HEK293 (cell line): ENCODE data around the gene MBNL2.
A peak's percentile ranks its signal among the peaks of the same experiment; 100 is the strongest.

Source experiments
- CTCF ChIA-PET: fragments of 350-600 bp; formaldehyde crosslinking; extraction: SDS; loops from one replicate; lab custom pipeline; 2021; ENCODE audit warnings: antibody characterized with exemption; lab: Yijun Ruan, JAX
- POLR2A ChIA-PET: fragments of 300-600 bp; formaldehyde crosslinking; extraction: SDS; loops from one replicate; lab custom pipeline; 2020; ENCODE audit warnings: antibody characterized with exemption, inconsistent platforms; lab: Yijun Ruan, JAX
- H3K27ac ChIP-seq: fragments of 200-500 bp; sonication (Bioruptor generic); 2 replicates; pipeline ENCODE4 v1.5.1; 2014; ENCODE audit warnings: low read depth, low read length, control low read depth, inconsistent platforms; ENCODE audit errors: extremely low read depth
- H3K36me3 ChIP-seq, 2 experiments: fragments of 200-500 bp in 1 of 2; sonication (Bioruptor generic) in 1 of 2; 1 replicate in 1 of 2; 2 replicates in 1 of 2; pipeline ENCODE4 v1.5.1; 2014 to 2017; ENCODE audit warnings: inconsistent platforms in 2 of 2, low read length in 2 of 2; ENCODE audit not compliant: control insufficient read depth in 2 of 2, insufficient read depth in 1 of 2
- H3K4me1 ChIP-seq: fragments of 200-500 bp; sonication (Bioruptor generic); 2 replicates; pipeline ENCODE4 v1.5.1; 2014; ENCODE audit warnings: mild to moderate bottlenecking, low read length, inconsistent platforms; ENCODE audit not compliant: control insufficient read depth, insufficient read depth
- H3K4me3 ChIP-seq: 2 replicates; pipeline ENCODE4 v1.5.1; 2011; ENCODE audit warnings: low read depth, mild to moderate bottlenecking, control low read depth, low read length, moderate library complexity
- H3K9me3 ChIP-seq: fragments of 200-500 bp; sonication (Bioruptor generic); 2 replicates; pipeline ENCODE4 v1.5.1; 2014; ENCODE audit warnings: low read depth, low read length, inconsistent platforms; ENCODE audit not compliant: control insufficient read depth, insufficient read depth
- FEZF1 ChIP-seq: fragments of 450-650 bp; formaldehyde crosslinking; IDR thresholded peaks from 2 replicates; pipeline ENCODE4 v1.5.1; 2016; ENCODE audit warnings: missing biosample characterization, missing genetic modification characterization
- GLIS1 ChIP-seq: fragments of 450-650 bp; formaldehyde crosslinking; IDR thresholded peaks from 2 replicates; pipeline ENCODE4 v1.5.1; 2016; ENCODE audit warnings: missing biosample characterization, missing genetic modification characterization
- GLIS2 ChIP-seq: fragments of 450-650 bp; formaldehyde crosslinking; IDR thresholded peaks from 2 replicates; pipeline ENCODE4 v1.5.1; 2016; ENCODE audit warnings: missing biosample characterization, missing genetic modification characterization
- HOXC10 ChIP-seq: sonication (generic); formaldehyde crosslinking; IDR thresholded peaks from 2 replicates; pipeline ENCODE4 v1.8.1; 2023; ENCODE audit warnings: mild to moderate bottlenecking, missing genetic modification reagents
- KLF1 ChIP-seq: fragments of 450-650 bp; formaldehyde crosslinking; IDR thresholded peaks from 2 replicates; pipeline ENCODE4 v1.5.1; 2016; ENCODE audit warnings: missing biosample characterization, missing genetic modification characterization
- SP3 ChIP-seq: fragments of 450-650 bp; formaldehyde crosslinking; IDR thresholded peaks from 2 replicates; pipeline ENCODE4 v1.5.1; 2016; ENCODE audit warnings: missing biosample characterization, missing genetic modification characterization
- ZFP37 ChIP-seq: fragments of 450-650 bp; formaldehyde crosslinking; IDR thresholded peaks from 2 replicates; pipeline ENCODE4 v1.5.1; 2016; ENCODE audit warnings: missing biosample characterization, missing genetic modification characterization
- ZNF157 ChIP-seq: fragments of 450-650 bp; formaldehyde crosslinking; IDR thresholded peaks from 2 replicates; pipeline ENCODE4 v1.5.1; 2016; ENCODE audit warnings: missing biosample characterization, missing genetic modification characterization
- ZNF174 ChIP-seq: fragments of 450-650 bp; formaldehyde crosslinking; IDR thresholded peaks from 2 replicates; pipeline ENCODE4 v1.5.0; 2017; ENCODE audit warnings: missing biosample characterization, mild to moderate bottlenecking, missing genetic modification characterization
- ZNF214 ChIP-seq: fragments of 450-650 bp; formaldehyde crosslinking; IDR thresholded peaks from 2 replicates; pipeline ENCODE4 v1.5.1; 2017; ENCODE audit warnings: missing biosample characterization, mild to moderate bottlenecking, missing genetic modification characterization, borderline replicate concordance
- ZNF266 ChIP-seq: fragments of 450-650 bp; formaldehyde crosslinking; IDR thresholded peaks from 2 replicates; pipeline ENCODE4 v1.5.1; 2016; ENCODE audit warnings: missing biosample characterization, missing genetic modification characterization, low read depth
- ZNF324 ChIP-seq: fragments of 450-650 bp; formaldehyde crosslinking; IDR thresholded peaks from 2 replicates; pipeline ENCODE4 v1.5.1; 2016; ENCODE audit warnings: missing biosample characterization, missing genetic modification characterization
- ZNF391 ChIP-seq: fragments of 450-650 bp; formaldehyde crosslinking; IDR thresholded peaks from 2 replicates; pipeline ENCODE4 v1.5.1; 2016; ENCODE audit warnings: low read depth, missing biosample characterization, missing genetic modification characterization, borderline replicate concordance
- ZNF521 ChIP-seq: fragments of 450-650 bp; formaldehyde crosslinking; IDR thresholded peaks from 2 replicates; pipeline ENCODE4 v1.5.1; 2017; ENCODE audit warnings: missing biosample characterization, mild to moderate bottlenecking, missing genetic modification characterization
- ZNF529 ChIP-seq: fragments of 450-650 bp; formaldehyde crosslinking; IDR thresholded peaks from 2 replicates; pipeline ENCODE4 v1.5.1; 2017; ENCODE audit warnings: missing genetic modification characterization, missing biosample characterization; ENCODE audit not compliant: insufficient replicate concordance
- ZNF600 ChIP-seq: fragments of 450-650 bp; formaldehyde crosslinking; IDR thresholded peaks from 2 replicates; pipeline ENCODE4 v1.5.1; 2016; ENCODE audit warnings: missing biosample characterization, missing genetic modification characterization
- TF ChIP-seq, protein P1 (sequence below): fragments of 450-650 bp; formaldehyde crosslinking; IDR thresholded peaks from 2 replicates; pipeline ENCODE4 v1.5.1; 2016; ENCODE audit warnings: missing biosample characterization, missing genetic modification characterization
- TF ChIP-seq, protein P2 (sequence below): fragments of 450-650 bp; formaldehyde crosslinking; conservative IDR thresholded peaks from 2 replicates; pipeline ENCODE4 v1.5.1; 2016; ENCODE audit warnings: low read depth, missing biosample characterization, missing genetic modification characterization
- TF ChIP-seq, protein P3 (sequence below): fragments of 450-650 bp; formaldehyde crosslinking; IDR thresholded peaks from 2 replicates; pipeline ENCODE4 v1.5.1; 2017; ENCODE audit warnings: missing biosample characterization, missing genetic modification characterization

MBNL2 gene

DNA sequence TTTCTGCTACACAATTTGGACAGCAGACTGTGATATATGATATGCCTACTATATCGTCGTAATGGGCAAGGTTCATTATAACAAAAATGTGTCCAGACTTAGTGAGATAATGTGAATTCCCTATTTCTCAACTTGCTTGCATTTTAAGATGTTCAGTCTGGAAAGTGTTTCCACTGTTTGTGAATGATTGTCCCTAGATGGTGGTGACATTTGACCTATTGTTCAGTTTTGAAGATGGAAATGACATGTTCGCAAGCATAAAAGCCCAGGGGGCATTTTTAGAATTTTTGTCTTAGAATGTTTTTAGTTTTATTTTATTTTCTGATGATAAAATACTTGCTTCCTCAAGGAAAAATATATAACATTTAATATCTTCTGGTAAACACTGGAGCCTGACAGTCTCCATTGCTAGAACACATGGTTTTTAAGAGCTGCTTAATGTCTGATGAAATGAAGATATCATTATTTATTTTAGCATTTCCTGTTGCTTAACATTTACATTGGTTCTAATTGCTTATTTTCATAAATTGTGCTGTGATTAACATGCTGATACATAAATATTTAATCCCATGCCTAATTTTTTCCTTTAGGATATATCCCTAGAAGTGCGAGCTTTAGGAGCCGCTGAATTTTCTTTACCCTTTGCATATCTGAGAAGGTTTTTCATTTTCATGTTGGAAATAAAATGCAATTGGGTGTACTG, 27.1 kb downstream of the MBNL2 start (continued):
- TF ChIP-seq, protein P1, sequence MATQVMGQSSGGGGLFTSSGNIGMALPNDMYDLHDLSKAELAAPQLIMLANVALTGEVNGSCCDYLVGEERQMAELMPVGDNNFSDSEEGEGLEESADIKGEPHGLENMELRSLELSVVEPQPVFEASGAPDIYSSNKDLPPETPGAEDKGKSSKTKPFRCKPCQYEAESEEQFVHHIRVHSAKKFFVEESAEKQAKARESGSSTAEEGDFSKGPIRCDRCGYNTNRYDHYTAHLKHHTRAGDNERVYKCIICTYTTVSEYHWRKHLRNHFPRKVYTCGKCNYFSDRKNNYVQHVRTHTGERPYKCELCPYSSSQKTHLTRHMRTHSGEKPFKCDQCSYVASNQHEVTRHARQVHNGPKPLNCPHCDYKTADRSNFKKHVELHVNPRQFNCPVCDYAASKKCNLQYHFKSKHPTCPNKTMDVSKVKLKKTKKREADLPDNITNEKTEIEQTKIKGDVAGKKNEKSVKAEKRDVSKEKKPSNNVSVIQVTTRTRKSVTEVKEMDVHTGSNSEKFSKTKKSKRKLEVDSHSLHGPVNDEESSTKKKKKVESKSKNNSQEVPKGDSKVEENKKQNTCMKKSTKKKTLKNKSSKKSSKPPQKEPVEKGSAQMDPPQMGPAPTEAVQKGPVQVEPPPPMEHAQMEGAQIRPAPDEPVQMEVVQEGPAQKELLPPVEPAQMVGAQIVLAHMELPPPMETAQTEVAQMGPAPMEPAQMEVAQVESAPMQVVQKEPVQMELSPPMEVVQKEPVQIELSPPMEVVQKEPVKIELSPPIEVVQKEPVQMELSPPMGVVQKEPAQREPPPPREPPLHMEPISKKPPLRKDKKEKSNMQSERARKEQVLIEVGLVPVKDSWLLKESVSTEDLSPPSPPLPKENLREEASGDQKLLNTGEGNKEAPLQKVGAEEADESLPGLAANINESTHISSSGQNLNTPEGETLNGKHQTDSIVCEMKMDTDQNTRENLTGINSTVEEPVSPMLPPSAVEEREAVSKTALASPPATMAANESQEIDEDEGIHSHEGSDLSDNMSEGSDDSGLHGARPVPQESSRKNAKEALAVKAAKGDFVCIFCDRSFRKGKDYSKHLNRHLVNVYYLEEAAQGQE (tag by site-specific recombination), result peak; percentile 70; the same call in 1 of the 2 replicates
- TF ChIP-seq FEZF1 (tag by site-specific recombination) (peak; percentile 5; the same call in 1 of the 2 replicates), ZNF157 (tag by site-specific recombination) (no peak), ZNF600 (tag by site-specific recombination) (no peak)

DNA sequence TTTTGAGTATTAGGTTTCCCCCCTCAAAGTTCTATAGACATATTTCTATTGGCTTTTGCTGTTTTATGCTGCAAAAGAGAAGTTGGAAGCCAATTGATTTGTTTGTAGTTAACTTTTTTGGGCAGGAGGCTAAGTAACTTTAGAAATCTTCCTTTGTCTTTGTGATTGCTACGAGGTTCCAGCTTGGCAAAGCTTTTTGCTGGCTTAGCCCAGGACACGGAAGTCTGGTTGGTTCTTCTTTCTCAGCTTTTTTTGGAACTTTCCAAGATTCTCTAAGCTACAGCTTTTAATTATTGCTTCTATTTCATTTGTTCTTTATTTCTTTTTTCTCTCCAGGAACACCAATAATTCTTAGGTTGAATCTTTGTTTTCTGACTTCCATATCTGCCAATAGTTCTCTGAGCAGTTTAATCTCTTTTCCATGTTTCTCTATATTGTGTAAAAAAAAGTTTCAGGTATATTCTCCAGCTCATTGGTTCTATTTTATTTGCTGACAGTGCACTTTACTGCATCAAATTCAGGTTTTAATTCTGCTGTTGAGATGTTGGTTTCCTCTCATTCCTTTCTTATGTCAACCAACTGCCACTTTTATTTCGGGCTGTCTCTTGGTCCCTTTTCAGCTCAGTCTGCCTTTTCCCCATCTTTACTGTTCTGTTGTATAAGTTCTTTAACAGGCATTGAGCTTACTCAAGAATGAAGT, 27.8 kb downstream of the MBNL2 start:
- CTCF ChIA-PET, result interaction anchor here (0.8 to 1.8 kb wide), 3 partner anchors 28 to 141 kb away, joined by 3 to 4 read pairs (median 3); partner anchors contain the start of gene MBNL2
- Histone ChIP-seq H3K4me1 (peaks cover 24% of the 10 kb centered on the region), H3K4me3 (no peak overlapping the region), H3K9me3 (no peaks in the 10 kb centered on the region), H3K27ac (no peak overlapping the region), H3K36me3 (no peaks in the 10 kb centered on the region)
- POLR2A ChIA-PET, result interaction anchor here (0.9 kb wide), 1 partner anchor 27 kb away, joined by 3 read pairs; the partner anchor contains the start of gene MBNL2
- TF ChIP-seq, protein P2, sequence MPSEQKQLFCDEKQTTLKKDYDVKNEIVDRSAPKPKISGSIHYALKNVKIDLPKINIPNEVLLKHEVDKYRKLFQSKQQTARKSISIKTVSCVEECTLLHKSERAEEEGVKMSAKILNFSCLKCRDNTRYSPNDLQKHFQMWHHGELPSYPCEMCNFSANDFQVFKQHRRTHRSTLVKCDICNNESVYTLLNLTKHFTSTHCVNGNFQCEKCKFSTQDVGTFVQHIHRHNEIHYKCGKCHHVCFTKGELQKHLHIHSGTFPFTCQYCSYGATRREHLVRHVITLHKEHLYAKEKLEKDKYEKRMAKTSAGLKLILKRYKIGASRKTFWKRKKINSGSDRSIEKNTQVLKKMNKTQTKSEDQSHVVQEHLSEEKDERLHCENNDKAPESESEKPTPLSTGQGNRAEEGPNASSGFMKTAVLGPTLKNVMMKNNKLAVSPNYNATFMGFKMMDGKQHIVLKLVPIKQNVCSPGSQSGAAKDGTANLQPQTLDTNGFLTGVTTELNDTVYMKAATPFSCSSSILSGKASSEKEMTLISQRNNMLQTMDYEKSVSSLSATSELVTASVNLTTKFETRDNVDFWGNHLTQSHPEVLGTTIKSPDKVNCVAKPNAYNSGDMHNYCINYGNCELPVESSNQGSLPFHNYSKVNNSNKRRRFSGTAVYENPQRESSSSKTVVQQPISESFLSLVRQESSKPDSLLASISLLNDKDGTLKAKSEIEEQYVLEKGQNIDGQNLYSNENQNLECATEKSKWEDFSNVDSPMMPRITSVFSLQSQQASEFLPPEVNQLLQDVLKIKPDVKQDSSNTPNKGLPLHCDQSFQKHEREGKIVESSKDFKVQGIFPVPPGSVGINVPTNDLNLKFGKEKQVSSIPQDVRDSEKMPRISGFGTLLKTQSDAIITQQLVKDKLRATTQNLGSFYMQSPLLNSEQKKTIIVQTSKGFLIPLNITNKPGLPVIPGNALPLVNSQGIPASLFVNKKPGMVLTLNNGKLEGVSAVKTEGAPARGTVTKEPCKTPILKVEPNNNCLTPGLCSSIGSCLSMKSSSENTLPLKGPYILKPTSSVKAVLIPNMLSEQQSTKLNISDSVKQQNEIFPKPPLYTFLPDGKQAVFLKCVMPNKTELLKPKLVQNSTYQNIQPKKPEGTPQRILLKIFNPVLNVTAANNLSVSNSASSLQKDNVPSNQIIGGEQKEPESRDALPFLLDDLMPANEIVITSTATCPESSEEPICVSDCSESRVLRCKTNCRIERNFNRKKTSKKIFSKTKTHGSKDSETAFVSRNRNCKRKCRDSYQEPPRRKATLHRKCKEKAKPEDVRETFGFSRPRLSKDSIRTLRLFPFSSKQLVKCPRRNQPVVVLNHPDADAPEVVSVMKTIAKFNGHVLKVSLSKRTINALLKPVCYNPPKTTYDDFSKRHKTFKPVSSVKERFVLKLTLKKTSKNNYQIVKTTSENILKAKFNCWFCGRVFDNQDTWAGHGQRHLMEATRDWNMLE (tag by site-specific recombination), result no peak
- TF ChIP-seq HOXC10 (no peak), SP3 (tag by site-specific recombination) (no peak), GLIS2 (tag by site-specific recombination) (no peak), ZNF529 (tag by site-specific recombination) (no peak), ZNF391 (no peak), ZFP37 (tag by site-specific recombination) (no peak), ZNF266 (no peak), KLF1 (no peak)

DNA sequence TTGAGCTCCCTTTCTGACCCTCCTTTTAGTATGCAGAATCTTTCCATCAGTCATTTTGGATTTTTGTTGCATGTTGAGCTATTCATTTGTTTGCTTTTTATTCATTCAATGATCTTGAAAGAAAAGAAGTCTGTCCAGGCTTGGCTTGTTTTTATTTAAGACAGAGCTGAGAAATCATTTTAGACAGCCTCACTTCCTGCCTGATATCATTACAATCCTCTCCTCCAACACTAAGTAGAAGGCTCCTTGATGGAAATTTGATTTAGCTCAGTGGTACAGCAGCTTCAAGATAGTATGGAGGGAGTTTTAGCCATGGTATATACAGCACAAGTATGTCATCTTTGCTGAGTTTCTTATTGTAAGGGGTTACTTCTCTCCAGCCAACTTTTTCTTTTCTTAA, 28.4 kb downstream of the MBNL2 start:
- Histone ChIP-seq H3K9me3 (no peaks in the 10 kb centered on the region), H3K36me3 (no peaks in the 10 kb centered on the region), H3K27ac (no peak overlapping the region), H3K4me1 (peaks cover 30% of the 10 kb centered on the region), H3K4me3 (no peak overlapping the region)
- ChIA-PET POLR2A (no interaction called here), CTCF (interaction anchor here (0.8 to 1.8 kb wide), 3 partner anchors 29 to 142 kb away, joined by 3 to 4 read pairs (median 3); partner anchors contain the start of gene MBNL2)
- TF ChIP-seq GLIS1 (tag by site-specific recombination), result no peak
- TF ChIP-seq ZNF214, result no peak
- no peak for TF ChIP-seq ZNF521
- TF ChIP-seq ZNF324, result no peak
- TF ChIP-seq ZNF174 (tag by site-specific recombination), result no peak
- TF ChIP-seq, protein P3, sequence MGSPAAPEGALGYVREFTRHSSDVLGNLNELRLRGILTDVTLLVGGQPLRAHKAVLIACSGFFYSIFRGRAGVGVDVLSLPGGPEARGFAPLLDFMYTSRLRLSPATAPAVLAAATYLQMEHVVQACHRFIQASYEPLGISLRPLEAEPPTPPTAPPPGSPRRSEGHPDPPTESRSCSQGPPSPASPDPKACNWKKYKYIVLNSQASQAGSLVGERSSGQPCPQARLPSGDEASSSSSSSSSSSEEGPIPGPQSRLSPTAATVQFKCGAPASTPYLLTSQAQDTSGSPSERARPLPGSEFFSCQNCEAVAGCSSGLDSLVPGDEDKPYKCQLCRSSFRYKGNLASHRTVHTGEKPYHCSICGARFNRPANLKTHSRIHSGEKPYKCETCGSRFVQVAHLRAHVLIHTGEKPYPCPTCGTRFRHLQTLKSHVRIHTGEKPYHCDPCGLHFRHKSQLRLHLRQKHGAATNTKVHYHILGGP (tag by site-specific recombination), result no peak
